Measurements from ENCODE around the gene REPIN1.

The REPIN1 gene

GRCh38 chr7:150337179-150337578 is 31.4 kb upstream of the REPIN1 start:
- no peak for DNase-seq (ENCODE audit: low read depth)

DNA sequence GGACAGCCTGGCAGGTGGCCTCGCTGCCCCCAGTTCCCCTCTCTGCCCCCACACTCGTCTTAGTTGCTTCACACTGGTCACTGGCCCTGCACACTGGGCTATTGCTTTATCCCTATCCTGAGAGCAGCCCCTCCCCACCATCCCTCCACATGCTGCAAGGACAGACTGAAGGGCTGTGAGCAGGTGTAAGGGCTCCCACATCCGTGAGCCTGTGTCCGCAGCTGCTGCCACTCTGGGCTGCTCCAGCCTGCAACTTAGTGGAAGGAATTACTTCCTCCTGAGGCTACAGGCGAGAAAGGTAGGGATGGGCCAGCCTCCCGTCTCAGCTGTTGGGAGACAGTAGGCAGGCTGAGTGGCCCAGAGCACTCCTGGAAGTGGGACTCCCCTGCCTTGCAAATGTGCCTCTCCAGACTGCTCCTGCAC is 31.0 kb upstream of the REPIN1 start:
- DNase-seq (ENCODE audit: low read depth) = no peak

- no peak for DNase-seq (ENCODE audit: low read depth)
Measured at GRCh38 chr7:150338166-150338829, 30.3 kb upstream of the REPIN1 start.

DNA sequence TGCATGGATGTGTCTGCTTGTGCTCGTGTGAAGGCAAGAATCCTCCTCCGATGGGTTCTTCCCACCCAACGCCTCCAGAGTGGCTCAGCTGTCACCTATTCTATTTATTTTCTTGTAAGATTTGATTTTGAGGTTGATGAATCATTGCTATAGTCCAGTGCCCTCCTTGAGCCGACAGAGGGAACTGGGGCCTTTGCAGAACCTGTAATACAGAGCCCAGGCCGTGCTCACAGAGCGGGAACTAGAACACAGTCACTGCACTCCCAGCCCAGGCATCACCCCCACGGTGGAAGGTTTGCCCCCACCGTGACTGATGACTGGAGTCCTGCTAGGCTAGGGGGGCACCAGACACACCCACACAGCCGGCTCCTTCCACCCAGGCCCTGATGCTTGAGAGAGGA is 29.2 kb upstream of the REPIN1 start:
- DNase-seq (ENCODE audit: low read depth) = no peak

DNA sequence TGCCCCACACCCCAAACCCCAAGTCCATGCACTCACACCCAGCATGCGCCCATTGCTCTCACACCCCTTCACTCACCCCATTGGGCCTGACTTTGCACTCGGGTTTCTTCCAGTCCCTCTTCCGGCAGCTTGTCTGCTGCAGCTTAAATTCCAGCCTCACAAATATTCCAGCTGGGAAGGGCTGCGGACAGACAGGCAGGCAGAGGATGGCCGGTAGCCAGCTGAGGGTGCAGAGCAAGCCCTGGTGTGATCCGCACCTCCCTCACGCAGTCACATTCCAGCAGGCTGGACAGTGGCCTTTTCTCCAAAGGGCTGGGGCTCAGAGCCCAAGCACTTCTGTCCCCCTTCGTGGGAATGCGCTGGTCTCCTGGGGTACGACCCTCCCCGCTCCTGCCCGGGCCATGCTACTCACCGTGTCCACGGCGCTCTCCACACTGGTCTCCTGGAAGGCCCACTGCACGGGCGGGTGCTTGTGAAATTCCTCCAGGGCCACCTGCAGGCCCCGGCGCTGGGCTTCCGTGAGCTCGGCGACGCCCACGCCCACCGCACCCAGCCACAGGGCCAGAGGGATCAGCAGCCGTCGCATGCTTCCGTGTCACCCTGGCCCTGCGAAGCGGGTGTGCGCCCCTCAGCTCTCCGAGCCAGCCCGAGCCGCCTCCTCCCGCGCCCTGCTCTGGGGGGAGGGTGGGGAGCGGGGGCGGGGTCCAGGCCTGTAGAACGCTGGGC is 28.4 kb upstream of the REPIN1 start:
- no peak for DNase-seq (ENCODE audit: low read depth)

- no peak for DNase-seq (ENCODE audit: low read depth)
Measured at GRCh38 chr7:150340875-150341262, 27.8 kb upstream of the REPIN1 start.

- no peak for DNase-seq (ENCODE audit: low read depth)
Measured at GRCh38 chr7:150341263-150342120, 27.1 kb upstream of the REPIN1 start, which contains the start of gene RARRES2. RARRES2 (minus strand) TSS chr7:150341629; CDS start chr7:150340609, 1,020 bp downstream.

DNA sequence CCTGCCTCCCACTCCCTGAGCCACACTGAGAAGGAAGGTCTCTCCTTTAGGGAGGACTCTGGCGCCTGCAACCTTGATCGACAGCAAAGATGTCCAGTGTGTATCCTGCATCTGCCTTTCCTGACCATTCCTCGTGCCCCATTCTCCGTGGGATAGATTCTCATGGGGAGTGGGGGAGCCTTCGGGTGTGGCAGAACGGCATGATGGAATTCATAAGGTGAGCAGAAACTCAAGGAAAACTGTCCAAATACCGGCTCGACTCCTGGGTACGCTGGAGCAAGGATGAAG is 26.6 kb upstream of the REPIN1 start:
- no peak for DNase-seq (ENCODE audit: low read depth)

- no peak for DNase-seq (ENCODE audit: low read depth)
Measured at GRCh38 chr7:150343225-150343624, 25.4 kb upstream of the REPIN1 start.

DNA sequence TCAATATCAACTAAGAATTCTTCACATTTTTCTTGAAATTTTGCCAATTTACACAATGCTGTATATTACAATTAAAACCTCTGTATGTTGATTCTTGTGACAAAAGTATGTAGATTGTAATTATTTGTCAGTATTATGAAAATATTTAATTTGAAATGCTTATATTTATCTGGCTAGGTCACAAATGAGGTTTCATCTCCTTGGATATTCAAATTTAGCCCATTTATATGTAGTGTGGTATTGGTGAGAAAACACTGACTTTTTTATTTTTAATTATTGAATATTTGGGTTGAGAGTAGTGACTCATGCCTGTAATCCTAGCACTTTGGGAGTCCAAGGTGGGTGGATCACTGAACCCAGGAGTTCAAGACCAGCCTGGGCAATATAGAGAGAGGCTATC is 24.3 kb upstream of the REPIN1 start:
- no peak for DNase-seq (ENCODE audit: low read depth)

GRCh38 chr7:150345012-150345411 is 23.6 kb upstream of the REPIN1 start:
- DNase-seq (ENCODE audit: low read depth) = no peak

- no peak for DNase-seq (ENCODE audit: low read depth)
Measured at GRCh38 chr7:150346922-150347321, 21.7 kb upstream of the REPIN1 start.

- no peak for DNase-seq (ENCODE audit: low read depth)
Measured at GRCh38 chr7:150351587-150352194, 16.9 kb upstream of the REPIN1 start.

GRCh38 chr7:150355666-150356059 is 13.0 kb upstream of the REPIN1 start:
- DNase-seq (ENCODE audit: low read depth) = no peak

DNA sequence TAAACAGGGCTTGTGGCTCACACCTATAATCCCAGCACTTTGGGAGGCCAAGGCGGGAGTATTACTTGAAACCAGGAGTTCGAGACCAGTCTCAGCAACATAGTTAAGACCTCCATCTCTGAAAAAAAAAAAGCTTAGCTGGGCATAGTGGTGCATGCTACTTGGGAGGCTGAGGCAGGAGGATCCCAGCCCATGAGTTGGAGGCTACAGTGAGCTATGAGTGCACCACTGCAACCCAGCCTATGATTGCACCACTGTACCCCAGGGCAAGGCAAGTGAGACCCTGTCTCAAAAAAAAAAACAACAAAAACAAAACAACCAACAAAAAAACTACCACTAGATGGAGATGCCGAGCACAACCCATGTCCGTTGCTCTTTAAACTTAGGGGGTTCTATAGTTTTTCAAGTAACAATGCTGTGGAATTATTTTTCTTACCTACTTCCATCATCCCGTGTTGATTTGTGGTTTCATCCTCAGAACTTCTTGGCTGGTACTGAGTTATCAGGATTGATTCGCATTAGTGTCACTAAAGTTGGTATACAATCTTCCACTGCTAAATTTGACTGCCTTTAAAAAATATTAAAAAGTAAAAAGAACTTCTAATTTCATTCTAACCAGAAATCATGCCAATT is 12.2 kb upstream of the REPIN1 start:
- DNase-seq (ENCODE audit: low read depth) = no peak

DNA sequence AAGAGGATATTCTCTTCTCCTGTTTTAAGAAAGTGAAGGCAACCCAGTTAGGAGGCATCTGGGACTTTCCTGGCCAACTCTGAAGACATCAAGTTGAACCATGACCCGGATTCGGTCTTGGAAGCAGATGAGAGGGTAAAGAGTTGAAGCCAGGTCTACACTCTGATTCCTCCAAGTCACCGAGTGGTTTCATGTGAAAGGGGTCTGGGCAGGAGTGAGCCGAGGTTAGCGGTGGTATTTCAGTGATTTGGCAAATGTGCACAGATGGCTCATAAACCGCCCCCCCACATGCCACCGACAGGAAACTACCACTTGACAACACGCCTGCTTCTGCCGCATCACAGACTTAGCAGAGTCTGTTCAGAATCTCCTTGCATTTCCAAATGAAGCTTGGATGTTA is 11.4 kb upstream of the REPIN1 start:
- DNase-seq (ENCODE audit: low read depth) = no peak

- no peak for DNase-seq (ENCODE audit: low read depth)
Measured at GRCh38 chr7:150357771-150358427, 10.7 kb upstream of the REPIN1 start.

GRCh38 chr7:150358433-150358832 is 10.2 kb upstream of the REPIN1 start:
- DNase-seq (ENCODE audit: low read depth) = no peak

DNA sequence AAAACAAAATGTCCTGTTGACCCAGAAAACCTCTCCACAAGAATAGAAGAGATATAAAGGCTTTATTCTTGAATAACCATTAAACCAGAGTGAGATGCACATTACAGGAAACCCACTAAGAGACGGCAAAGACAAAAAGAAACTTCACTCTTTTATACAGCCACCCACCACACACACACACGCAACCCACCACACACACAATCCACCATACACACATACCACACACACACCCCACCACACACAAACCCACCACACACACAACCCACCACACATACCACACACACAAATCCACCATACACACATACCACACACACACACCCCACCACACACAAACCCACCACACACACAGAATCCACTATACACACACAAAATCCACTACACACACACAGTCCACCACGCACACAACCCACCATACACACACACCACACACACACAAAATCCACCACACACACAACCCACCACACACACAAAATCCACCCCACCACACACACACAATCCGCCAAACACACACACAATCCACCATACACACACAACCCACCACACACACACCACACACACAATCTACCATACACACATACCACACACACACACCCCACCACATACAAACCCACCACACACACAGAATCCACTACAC is 9.5 kb upstream of the REPIN1 start:
- DNase-seq (ENCODE audit: low read depth) = no peak

DNA sequence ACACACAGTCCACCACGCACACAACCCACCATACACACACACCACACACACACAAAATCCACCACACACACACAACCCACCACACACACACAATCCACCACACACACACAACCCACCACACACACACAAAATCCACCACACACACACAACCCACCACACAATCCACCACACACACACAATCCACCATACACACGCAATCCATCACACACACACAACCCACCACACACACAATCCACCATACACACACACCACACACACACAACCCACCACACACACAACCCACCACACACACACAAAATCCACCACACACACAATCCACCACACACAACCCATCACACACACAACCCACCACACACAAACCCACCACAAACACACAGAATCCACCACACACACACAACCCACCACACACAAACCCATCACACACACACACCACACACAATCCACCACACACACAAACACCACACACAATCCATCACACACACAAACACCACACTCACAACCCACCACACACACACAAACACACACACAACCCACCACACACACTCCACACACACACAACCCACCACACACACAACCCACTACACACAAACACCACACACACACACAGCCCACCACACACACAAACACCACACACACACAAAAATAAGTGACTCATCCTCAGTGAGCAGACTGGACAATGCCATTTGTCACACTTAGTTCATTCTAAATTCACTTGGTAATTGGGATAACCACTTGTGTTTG is 8.8 kb upstream of the REPIN1 start:
- DNase-seq (ENCODE audit: low read depth) = no peak
